Measurements from ENCODE around the gene NET1.
"Not testable (repeated sequence)": the region's sequence is repeated elsewhere in the genome, so short reads cannot be mapped to it uniquely, and the experiment has no call there.

Gene NET1

GRCh38 chr10:5466451-5467206, 54.3 kb downstream of the NET1 start:
- DNase-seq, result peak; percentile 31

GRCh38 chr10:5467207-5467535, 54.8 kb downstream of the NET1 start:
- DNase-seq, result no peak

GRCh38 chr10:5467634-5468255, 55.4 kb downstream of the NET1 start:
- DNase-seq, result no peak

- no peak for DNase-seq
Observed at GRCh38 chr10:5468262-5469106, 56.1 kb downstream of the NET1 start.

GRCh38 chr10:5469353-5470061, 57.1 kb downstream of the NET1 start:
- DNase-seq, result no peak

GRCh38 chr10:5470062-5470751, 57.9 kb downstream of the NET1 start:
- no peak for DNase-seq

- not testable (repeated sequence) for DNase-seq
Observed at GRCh38 chr10:5474642-5475041, 62.3 kb downstream of the NET1 start.

- not testable (repeated sequence) for DNase-seq
Observed at GRCh38 chr10:5475088-5475487, 62.7 kb downstream of the NET1 start.

- not testable (repeated sequence) for DNase-seq
Observed at GRCh38 chr10:5475974-5476807, 63.8 kb downstream of the NET1 start.

- DNase-seq, result no peak
Observed at GRCh38 chr10:5476918-5477525, 64.7 kb downstream of the NET1 start.

- no peak for DNase-seq
Observed at GRCh38 chr10:5477948-5478693, 65.8 kb downstream of the NET1 start.

GRCh38 chr10:5478694-5479305, 66.4 kb downstream of the NET1 start:
- no peak for DNase-seq

- no peak for DNase-seq
Observed at GRCh38 chr10:5479481-5480161, 67.3 kb downstream of the NET1 start.

- DNase-seq, result no peak
Observed at GRCh38 chr10:5480162-5480941, 68.0 kb downstream of the NET1 start.

GRCh38 chr10:5481121-5481520, 68.8 kb downstream of the NET1 start:
- no peak for DNase-seq

- no peak for DNase-seq
Observed at GRCh38 chr10:5482016-5482415, 69.7 kb downstream of the NET1 start.

- DNase-seq, result no peak
Observed at GRCh38 chr10:5484205-5484604, 71.8 kb downstream of the NET1 start.

- no peak for DNase-seq
Observed at GRCh38 chr10:5485290-5485689, 72.9 kb downstream of the NET1 start.
